HCT116 (cell line): ENCODE results near the gene NECTIN4. TPM values are rescaled to one million over a fixed set of nuclear protein-coding genes. Genes with fewer than 3 reads are reported as not detected.
A peak's percentile ranks its signal among the peaks of the same experiment; 100 is the strongest.

Source experiments
- ATAC-seq: fragments of 200-7000 bp; cut with Tn5 transposase; 2 replicates; pipeline ENCODE4 v1.9.1; 2020; ENCODE audit warnings: mild to moderate bottlenecking, moderate library complexity
- BruUV-seq: library from RNA; stranded (reverse); fragments of 400-500 nt; replicated peaks from 2 replicates; lab custom pipeline; 2021; lab: Mats Ljungman, UMichigan
- CTCF ChIA-PET: fragments of 300-600 bp; sonication (Branson Sonifier 250); formaldehyde crosslinking; loops from one replicate; lab custom pipeline; 2021; ENCODE audit warnings: antibody characterized with exemption; lab: Charles Lee
- POLR2A ChIA-PET: fragments of 300-600, 350-600 bp; sonication (Branson Sonifier 250); formaldehyde crosslinking; loops from one replicate; lab custom pipeline; 2021; ENCODE audit warnings: antibody characterized with exemption; lab: Charles Lee
- RAD21 ChIA-PET, 2 experiments: fragments of 300-600 bp; sonication (Branson Sonifier 250); formaldehyde crosslinking; loops; one replicate each; lab custom pipeline; 2023; ENCODE audit warnings: low total read pairs in 2 of 2; ENCODE audit not compliant: uncharacterized antibody in 2 of 2, unreplicated experiment in 2 of 2, low non-redundant PET in 1 of 2; lab: Charles Lee
- DNase-seq: peaks from one replicate; pipeline ENCODE4 v3.0.0-alpha.2; 2010; ENCODE audit warnings: low read depth, low spot score
- H2AFZ ChIP-seq: fragments of 200-600 bp; shearing (Covaris generic), sonication (generic); 2 replicates; pipeline ENCODE4 v1.6.1; 2017; ENCODE audit warnings: low read depth, mixed run types, mixed read lengths, antibody characterized with exemption, low read length; ENCODE audit not compliant: poor library complexity, severe bottlenecking
- H3K27ac ChIP-seq: 2 replicates; pipeline ENCODE4 v1.5.1; 2012; ENCODE audit warnings: low read depth, low read length
- H3K27me3 ChIP-seq: fragments of 200-600 bp; sonication (generic); 2 replicates; pipeline ENCODE4 v1.6.1; 2016; ENCODE audit warnings: mixed run types, low read length, mixed read lengths; ENCODE audit not compliant: insufficient read depth
- H3K36me3 ChIP-seq, 2 experiments: fragments of 200-500 bp in 1 of 2; fragments of 200-600 bp in 1 of 2; sonication (Bioruptor generic) in 1 of 2; sonication (generic) in 1 of 2; 2 replicates each; pipeline versions ENCODE4 v1.5.1 to v1.6.1; 2014 to 2016; ENCODE audit warnings: low read length in 2 of 2, inconsistent platforms in 1 of 2, mixed read lengths in 1 of 2, mixed run types in 1 of 2; ENCODE audit not compliant: insufficient read depth in 2 of 2, control insufficient read depth in 1 of 2
- H3K4me1 ChIP-seq, 2 experiments: fragments of 200-600 bp in 1 of 2; sonication (generic) in 1 of 2; 2 replicates each; pipeline versions ENCODE4 v1.5.1 to v1.6.1; 2012 to 2017; ENCODE audit warnings: low read length in 2 of 2, inconsistent platforms in 1 of 2, mild to moderate bottlenecking in 1 of 2, mixed read lengths in 1 of 2, mixed run types in 1 of 2, moderate library complexity in 1 of 2; ENCODE audit not compliant: insufficient read depth in 2 of 2, control insufficient read depth in 1 of 2
- H3K4me2 ChIP-seq: fragments of 200-600 bp; sonication (generic); 2 replicates; pipeline ENCODE4 v1.6.1; 2017; ENCODE audit warnings: mixed run types, low read length, mixed read lengths
- H3K4me3 ChIP-seq, 2 experiments: fragments of 200-600 bp in 1 of 2; sonication (generic) in 1 of 2; replicated peaks in 1 of 2; 2 replicates each; pipeline ENCODE4 v1.5.1; 2011 to 2016; ENCODE audit warnings: low read length in 2 of 2, control low read depth in 1 of 2, low read depth in 1 of 2, mild to moderate bottlenecking in 1 of 2, mixed read lengths in 1 of 2, mixed run types in 1 of 2
- H3K79me2 ChIP-seq: fragments of 200-600 bp; sonication (generic); 2 replicates; pipeline ENCODE4 v1.6.1; 2017; ENCODE audit warnings: mild to moderate bottlenecking, mixed run types, low read length, moderate library complexity, mixed read lengths; ENCODE audit not compliant: insufficient read depth
- H3K9ac ChIP-seq: fragments of 200-600 bp; sonication (generic); 2 replicates; pipeline ENCODE4 v1.6.1; 2016; ENCODE audit warnings: low read length, mixed read lengths
- H3K9me2 ChIP-seq: fragments of 200-600 bp; sonication (generic), shearing (Covaris generic); 2 replicates; pipeline ENCODE4 v1.6.1; 2017; ENCODE audit warnings: mixed run types, mild to moderate bottlenecking, moderate library complexity; ENCODE audit not compliant: insufficient read depth
- H3K9me3 ChIP-seq, 2 experiments: fragments of 200-500 bp in 1 of 2; fragments of 200-600 bp in 1 of 2; sonication (Bioruptor generic) in 1 of 2; sonication (generic) in 1 of 2; 2 replicates each; pipeline ENCODE4 v1.6.1; 2014 to 2017; ENCODE audit warnings: low read length in 2 of 2, mixed read lengths in 2 of 2, inconsistent platforms in 1 of 2, low read depth in 1 of 2, mild to moderate bottlenecking in 1 of 2, mixed run types in 1 of 2, moderate library complexity in 1 of 2; ENCODE audit not compliant: control insufficient read depth in 1 of 2, insufficient read depth in 1 of 2
- H4K20me1 ChIP-seq: fragments of 200-600 bp; sonication (generic), shearing (Covaris generic); 2 replicates; pipeline ENCODE4 v1.6.1; 2017; ENCODE audit warnings: mixed run types, mild to moderate bottlenecking, moderate library complexity; ENCODE audit not compliant: insufficient read depth
- ELF1 ChIP-seq: IDR thresholded peaks from 2 replicates; pipeline ENCODE4 v1.6.1; 2012; ENCODE audit warnings: low read depth, borderline replicate concordance
- EZH2 ChIP-seq: fragments of 200-600 bp; sonication (generic); IDR thresholded peaks from 2 replicates; pipeline ENCODE4 v1.6.1; 2017; ENCODE audit warnings: antibody characterized with exemption, mixed run types
- EZH2phosphoT487 ChIP-seq: fragments of 200-600 bp; IDR thresholded peaks from 2 replicates; pipeline ENCODE4 v1.6.1; 2018; ENCODE audit warnings: antibody characterized with exemption, borderline replicate concordance
- POLR2AphosphoS5 ChIP-seq: IDR thresholded peaks from 2 replicates; pipeline ENCODE4 v1.6.1; 2011; ENCODE audit warnings: mild to moderate bottlenecking, low read depth, low read length, moderate library complexity
- ZNF274 ChIP-seq: fragments of 200-500 bp; sonication (Bioruptor generic); IDR thresholded peaks from 2 replicates; pipeline ENCODE4 v1.6.1; 2014; ENCODE audit warnings: mild to moderate bottlenecking, low read depth, low read length, inconsistent platforms
- intact Hi-C: fragments of 100-400 bp; cut with micrococcal nuclease; formaldehyde crosslinking; loops from 2 replicates; pipeline ENCODE4 v1.10.0; 2022
- total RNA-seq: library from RNA; stranded (reverse); gene quantifications from one replicate; pipeline ENCODE4 v1.2.1, GENCODE V29; 2021; ENCODE audit not compliant: unreplicated experiment
- TF ChIP-seq, protein P1 (sequence below): IDR thresholded peaks from 2 replicates; pipeline ENCODE4 v1.6.1; 2011; ENCODE audit warnings: mild to moderate bottlenecking, low read length, moderate library complexity; ENCODE audit not compliant: insufficient replicate concordance; ENCODE audit errors: extremely low read depth

Gene NECTIN4
- total RNA-seq, 1 experiment from 2014 or later: 3.3 TPM

DNA sequence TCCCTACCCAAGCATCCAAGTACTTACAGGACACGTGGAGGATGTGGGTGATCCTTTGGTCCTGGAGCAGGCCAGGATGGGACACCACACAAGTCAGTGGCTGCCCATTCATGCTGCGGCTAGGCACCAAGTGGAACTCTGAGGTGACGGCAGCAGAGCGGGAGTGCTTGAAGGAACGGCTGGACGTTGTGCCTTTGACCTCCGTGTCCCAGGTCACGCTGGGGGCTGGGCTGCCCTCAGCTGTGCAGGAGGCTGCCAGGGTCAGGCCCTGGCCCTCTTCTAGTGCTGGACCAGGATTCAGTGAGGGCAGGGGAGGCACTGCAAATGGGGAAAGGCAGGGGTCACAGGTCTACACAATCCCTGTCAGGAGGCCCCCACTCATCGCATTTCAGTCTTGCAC is 11.9 kb downstream of the NECTIN4 start (continued):
- TF ChIP-seq POLR2AphosphoS5: no peak
- no peak for TF ChIP-seq ELF1

DNA sequence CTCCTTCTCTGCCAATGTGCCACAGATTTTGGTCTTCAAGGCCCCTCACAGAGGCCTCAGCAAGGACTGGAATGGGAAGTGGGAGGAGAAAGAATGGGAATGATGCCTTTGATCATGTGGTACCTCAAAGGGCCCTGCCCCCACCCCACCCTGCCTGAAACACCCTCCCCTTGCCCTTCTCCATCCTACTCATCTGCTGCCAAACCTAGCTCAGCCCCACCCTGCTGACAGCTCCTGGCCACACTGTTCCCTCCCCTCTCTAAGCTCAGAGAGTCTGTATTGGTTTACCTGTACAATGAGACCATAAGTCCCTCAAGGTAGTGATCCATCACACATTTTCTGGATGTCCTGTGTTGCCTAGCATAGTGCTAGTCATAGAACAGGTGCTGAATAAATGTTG is 12.9 kb downstream of the NECTIN4 start:
- H3K9me3 ChIP-seq: no peaks in the 10 kb centered on the region
- no peak overlapping the region for H2AFZ ChIP-seq
- H3K4me3 ChIP-seq: no peak overlapping the region
- no peaks in the 10 kb centered on the region for H3K36me3 ChIP-seq
- BruUV-seq: no TSS peak
- CTCF ChIA-PET: interaction anchor here (2.2 kb wide), 1 partner anchor 21 kb away, joined by 8 read pairs; no protein-coding TSS in a partner anchor
- DNase-seq (no peak), ATAC-seq (peak; percentile 33)
- no peaks in the 10 kb centered on the region for H3K9me2 ChIP-seq
- H3K4me1 ChIP-seq: peaks cover 3 to 48% of the 10 kb centered on the region in 2 experiments; a peak in 3 of 4 replicates
- H3K27me3 ChIP-seq: no peaks in the 10 kb centered on the region
- TF ChIP-seq, protein P1, sequence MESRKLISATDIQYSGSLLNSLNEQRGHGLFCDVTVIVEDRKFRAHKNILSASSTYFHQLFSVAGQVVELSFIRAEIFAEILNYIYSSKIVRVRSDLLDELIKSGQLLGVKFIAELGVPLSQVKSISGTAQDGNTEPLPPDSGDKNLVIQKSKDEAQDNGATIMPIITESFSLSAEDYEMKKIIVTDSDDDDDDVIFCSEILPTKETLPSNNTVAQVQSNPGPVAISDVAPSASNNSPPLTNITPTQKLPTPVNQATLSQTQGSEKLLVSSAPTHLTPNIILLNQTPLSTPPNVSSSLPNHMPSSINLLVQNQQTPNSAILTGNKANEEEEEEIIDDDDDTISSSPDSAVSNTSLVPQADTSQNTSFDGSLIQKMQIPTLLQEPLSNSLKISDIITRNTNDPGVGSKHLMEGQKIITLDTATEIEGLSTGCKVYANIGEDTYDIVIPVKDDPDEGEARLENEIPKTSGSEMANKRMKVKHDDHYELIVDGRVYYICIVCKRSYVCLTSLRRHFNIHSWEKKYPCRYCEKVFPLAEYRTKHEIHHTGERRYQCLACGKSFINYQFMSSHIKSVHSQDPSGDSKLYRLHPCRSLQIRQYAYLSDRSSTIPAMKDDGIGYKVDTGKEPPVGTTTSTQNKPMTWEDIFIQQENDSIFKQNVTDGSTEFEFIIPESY: no peak
- TF ChIP-seq ZNF274: no peak
- no peak for TF ChIP-seq EZH2phosphoT487
- TF ChIP-seq EZH2: no peak
- RAD21 ChIA-PET: no interaction called here
- H3K9ac ChIP-seq: no peak overlapping the region
- POLR2A ChIA-PET: no interaction called here
- no peak overlapping the region for H3K27ac ChIP-seq
- no peaks in the 10 kb centered on the region for H3K79me2 ChIP-seq
- no peaks in the 10 kb centered on the region for H4K20me1 ChIP-seq
- intact Hi-C loops: no loop called here
- H3K4me2 ChIP-seq: no peak overlapping the region
